Kidney epithelial cell (primary cell): ENCODE data around the gene STK36. TPM values are rescaled to one million over a fixed set of nuclear protein-coding genes. Genes with fewer than 3 reads are reported as not detected.

Experiments used
- DNase-seq: peaks from one replicate; pipeline ENCODE4 v3.0.0-alpha.2; 2010; ENCODE audit warnings: low read depth
- H3K27me3 ChIP-seq: 2 replicates; pipeline ENCODE4 v1.6.0; 2011; ENCODE audit warnings: low read length; ENCODE audit not compliant: control insufficient read depth, insufficient read depth
- H3K36me3 ChIP-seq: 2 replicates; pipeline ENCODE4 v1.5.1; 2011; ENCODE audit warnings: low read length; ENCODE audit not compliant: control insufficient read depth, insufficient read depth
- H3K4me3 ChIP-seq: 2 replicates; pipeline ENCODE4 v1.5.1; 2011; ENCODE audit warnings: low read depth, mild to moderate bottlenecking, control low read depth, low read length
- CTCF ChIP-seq: IDR thresholded peaks from 2 replicates; pipeline ENCODE4 v1.5.1; 2011; ENCODE audit warnings: mild to moderate bottlenecking, moderate library complexity, low read length, control low read depth, inconsistent platforms; ENCODE audit not compliant: insufficient read depth, poor library complexity, severe bottlenecking
- total RNA-seq: library from RNA; depleted of rRNA; stranded (reverse); fragments of >200 nt; gene quantifications from 2 replicates; pipeline ENCODE4 v1.2.3, GENCODE V29; 2015

STK36 gene
- total RNA-seq, 1 donor from 2014 or later: 49.3 TPM

GRCh38 chr2:218627939-218628338, 43.9 kb upstream of the STK36 start:
- DNase-seq: no peak
- Histone ChIP-seq H3K27me3 (no peaks in the 10 kb centered on the region), H3K4me3 (no peak overlapping the region), H3K36me3 (no peaks in the 10 kb centered on the region)
- TF ChIP-seq CTCF: no peak

GRCh38 chr2:218631837-218632236, 40.0 kb upstream of the STK36 start:
- no peak overlapping the region for H3K4me3 ChIP-seq
- TF ChIP-seq CTCF: no peak
- no peaks in the 10 kb centered on the region for H3K36me3 ChIP-seq
- DNase-seq: no peak
- H3K27me3 ChIP-seq: no peaks in the 10 kb centered on the region

- no peak for DNase-seq
- H3K36me3 ChIP-seq: peaks cover 1% of the 10 kb centered on the region
- no peak overlapping the region for H3K4me3 ChIP-seq
- TF ChIP-seq CTCF: no peak
- no peaks in the 10 kb centered on the region for H3K27me3 ChIP-seq
These were observed 36.2 kb upstream of the STK36 start for GRCh38 chr2:218635719-218636118.

- Histone ChIP-seq H3K27me3 (no peaks in the 10 kb centered on the region), H3K36me3 (peaks cover 4% of the 10 kb centered on the region), H3K4me3 (no peak overlapping the region)
- TF ChIP-seq CTCF: no peak
- DNase-seq: no peak
These were observed 33.5 kb upstream of the STK36 start for GRCh38 chr2:218638372-218638771.

GRCh38 chr2:218642121-218642656, 29.7 kb upstream of the STK36 start:
- Histone ChIP-seq H3K4me3 (no peak overlapping the region), H3K36me3 (peaks cover 5% of the 10 kb centered on the region), H3K27me3 (no peaks in the 10 kb centered on the region)
- TF ChIP-seq CTCF: no peak
- no peak for DNase-seq

- peaks cover 5% of the 10 kb centered on the region for H3K36me3 ChIP-seq
- DNase-seq: no peak
- H3K4me3 ChIP-seq: no peak overlapping the region
- H3K27me3 ChIP-seq: no peaks in the 10 kb centered on the region
- no peak for TF ChIP-seq CTCF
These were observed 29.1 kb upstream of the STK36 start for GRCh38 chr2:218642786-218643185.
